ENCODE measurements around the gene SDK1.

The SDK1 gene

GRCh38 chr7:3887096-3887690 lies 586.1 kb downstream of the SDK1 start:
- DNase-seq (ENCODE audit: low spot score): no peak

DNA sequence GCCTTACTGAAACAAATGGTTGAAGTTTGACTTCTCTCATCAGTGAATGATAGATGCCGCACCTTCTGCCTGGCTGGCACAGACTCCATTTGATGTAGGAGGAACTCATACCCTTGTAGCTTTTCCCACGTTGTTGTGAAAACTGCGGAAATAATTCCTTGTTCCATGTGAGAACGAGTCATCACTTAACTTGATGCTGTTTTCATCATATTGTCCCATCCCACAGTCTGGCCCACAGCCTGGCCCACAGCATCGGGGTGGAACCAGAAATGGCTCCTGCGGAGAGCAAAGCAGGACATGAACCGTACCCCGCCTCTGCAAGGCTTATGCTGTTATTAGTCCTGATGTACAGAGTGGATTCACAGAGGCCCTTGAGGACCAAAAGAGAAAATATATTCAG lies 587.0 kb downstream of the SDK1 start:
- no peak for DNase-seq (ENCODE audit: low spot score)

DNA sequence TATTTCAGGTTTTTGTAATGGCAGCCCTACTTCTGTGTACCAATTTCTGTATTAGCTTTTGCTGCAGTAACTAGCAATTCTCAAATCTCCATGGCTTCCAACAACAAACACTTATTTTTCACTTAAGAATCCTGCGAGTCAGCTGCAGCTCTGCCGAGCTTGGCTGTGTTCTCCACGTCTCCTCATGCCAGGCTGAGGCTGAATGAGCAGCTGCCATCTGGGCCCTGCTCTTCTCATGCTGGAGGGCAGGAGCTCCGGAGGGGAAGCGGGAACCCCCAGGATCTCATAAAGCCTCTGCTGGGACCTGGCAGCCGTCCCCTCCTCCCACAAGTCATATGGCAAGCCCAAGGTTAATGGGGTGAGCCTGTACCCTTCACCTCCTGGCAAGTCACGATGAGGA lies 591.1 kb downstream of the SDK1 start:
- no peak for DNase-seq (ENCODE audit: low spot score)

GRCh38 chr7:3892686-3893085 lies 591.6 kb downstream of the SDK1 start:
- DNase-seq (ENCODE audit: low spot score): no peak

GRCh38 chr7:3893151-3893788 lies 592.2 kb downstream of the SDK1 start:
- no peak for DNase-seq (ENCODE audit: low spot score)

- DNase-seq (ENCODE audit: low spot score): no peak
Observed at GRCh38 chr7:3893789-3894153, 592.7 kb downstream of the SDK1 start.

DNA sequence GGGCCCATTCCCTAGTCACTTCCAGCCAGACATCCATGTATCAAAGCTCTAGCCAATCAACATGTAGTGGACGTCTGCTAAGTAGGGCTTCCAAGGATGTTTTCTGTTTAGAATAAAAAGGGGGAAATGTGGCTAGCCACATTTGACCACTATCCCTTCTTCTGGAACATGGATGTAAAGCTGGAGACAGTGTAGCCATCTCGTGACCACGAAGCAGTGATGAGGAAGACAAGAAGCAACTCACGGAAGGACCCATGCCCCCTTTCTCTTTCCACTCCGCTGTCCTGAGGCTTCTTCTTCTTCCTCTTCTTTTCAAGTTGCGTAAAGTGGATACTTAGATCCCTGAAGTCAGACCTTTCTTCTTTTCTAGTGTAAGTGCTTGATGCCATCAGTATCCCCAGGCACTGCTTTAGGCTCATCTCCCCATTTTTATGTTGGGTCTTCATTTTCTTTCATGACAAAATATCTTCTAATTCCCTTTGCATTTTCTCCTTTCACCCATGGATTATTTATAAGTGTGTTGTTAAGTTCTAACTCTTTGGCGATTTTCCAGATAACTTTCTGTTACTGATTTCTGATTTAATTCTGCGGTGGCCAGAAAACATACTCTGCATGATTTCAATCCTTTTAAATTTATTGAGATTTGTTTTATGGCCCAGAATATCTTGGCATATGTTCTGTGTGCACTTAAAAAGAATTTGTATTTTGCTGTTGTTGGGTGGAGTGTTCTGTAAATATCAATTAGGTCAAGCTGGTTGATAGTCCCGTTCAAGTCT lies 594.5 kb downstream of the SDK1 start:
- no peak for DNase-seq (ENCODE audit: low spot score)

GRCh38 chr7:3896169-3896765 lies 595.2 kb downstream of the SDK1 start:
- DNase-seq (ENCODE audit: low spot score): no peak

- DNase-seq (ENCODE audit: low spot score): peak; percentile 64
Observed at GRCh38 chr7:3897430-3898372, 596.6 kb downstream of the SDK1 start.

DNA sequence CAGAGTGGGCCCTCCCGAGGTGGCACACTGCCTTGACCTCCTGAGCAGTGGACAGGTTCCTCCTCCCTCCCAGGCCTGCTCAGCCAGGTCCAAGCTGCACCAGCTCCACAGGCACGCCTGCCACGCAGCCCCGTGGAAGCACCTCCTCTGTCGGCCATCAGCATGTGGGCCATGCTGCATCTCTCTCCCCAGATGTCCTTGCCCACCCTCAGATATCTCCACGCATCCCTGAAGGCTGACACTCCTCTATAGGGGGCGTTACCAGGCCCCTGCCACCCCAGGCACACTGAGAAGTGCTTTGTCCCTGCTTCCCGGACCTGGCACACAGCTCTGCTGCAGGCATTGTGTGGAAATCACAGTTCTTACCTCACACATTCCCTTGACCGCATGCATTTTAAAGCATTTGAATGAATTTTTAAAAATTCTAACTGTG lies 598.5 kb downstream of the SDK1 start:
- no peak for DNase-seq (ENCODE audit: low spot score)

- no peak for DNase-seq (ENCODE audit: low spot score)
Observed at GRCh38 chr7:3908153-3908552, 607.1 kb downstream of the SDK1 start.

- DNase-seq (ENCODE audit: low spot score): no peak
Observed at GRCh38 chr7:3909128-3909527, 608.1 kb downstream of the SDK1 start.

GRCh38 chr7:3910054-3910453 lies 609.0 kb downstream of the SDK1 start:
- DNase-seq (ENCODE audit: low spot score): no peak

- DNase-seq (ENCODE audit: low spot score): no peak
Observed at GRCh38 chr7:3911685-3912084, 610.6 kb downstream of the SDK1 start.

- no peak for DNase-seq (ENCODE audit: low spot score)
Observed at GRCh38 chr7:3912291-3912690, 611.2 kb downstream of the SDK1 start.

DNA sequence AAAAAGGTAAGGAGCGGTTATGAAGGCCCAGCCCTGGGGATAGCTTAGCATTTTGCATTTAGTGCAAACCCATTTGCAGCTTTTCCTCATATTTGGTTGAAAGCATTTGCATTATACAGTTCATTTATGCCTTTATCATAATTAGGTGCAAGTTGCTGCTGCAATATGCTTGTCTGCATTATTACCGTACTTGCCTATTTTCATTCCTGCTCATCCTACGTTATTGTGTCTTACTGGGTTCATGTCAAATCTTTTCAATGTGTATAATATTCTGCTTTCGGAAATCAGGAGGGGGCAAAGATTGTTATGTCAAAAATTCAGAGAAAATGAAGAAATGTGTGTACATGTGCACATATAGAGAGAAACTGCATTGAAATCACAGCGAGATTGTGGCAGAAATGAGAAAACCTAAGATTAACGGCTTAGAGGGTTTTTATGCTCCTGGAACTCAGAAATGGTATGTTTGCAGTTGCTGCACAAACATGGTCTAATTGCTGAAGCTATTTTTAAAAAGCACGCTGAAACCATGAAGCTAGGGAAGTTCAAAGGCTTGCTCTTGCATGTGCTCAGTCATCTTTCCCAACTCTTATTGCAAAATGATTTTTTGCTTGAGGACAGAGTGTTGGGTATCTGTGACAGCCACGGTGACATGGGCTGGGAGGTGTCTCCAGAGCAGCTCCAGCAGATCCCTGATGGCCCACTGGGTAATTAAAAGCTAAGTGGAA lies 613.2 kb downstream of the SDK1 start:
- no peak for DNase-seq (ENCODE audit: low spot score)

- DNase-seq (ENCODE audit: low spot score): no peak
Observed at GRCh38 chr7:3915337-3915878, 614.4 kb downstream of the SDK1 start.

DNA sequence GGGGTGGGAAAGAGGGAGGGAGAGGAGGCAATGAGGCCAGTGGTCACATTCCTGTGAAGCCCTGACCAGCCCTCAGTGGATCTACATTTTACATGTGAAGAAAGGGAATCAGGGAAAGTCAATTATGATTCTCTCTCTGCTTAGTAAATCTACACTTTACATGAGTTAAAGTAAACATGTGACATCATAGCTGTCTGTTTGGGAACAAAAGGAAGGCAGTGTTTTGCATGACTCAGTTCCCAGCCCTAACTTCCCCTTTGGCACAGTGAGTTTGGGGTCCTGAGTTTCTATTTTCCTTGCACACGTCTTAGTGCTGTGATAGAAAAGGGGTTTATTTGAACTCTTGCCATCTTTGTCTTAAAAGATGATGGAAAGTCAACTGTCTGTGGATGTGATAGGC lies 615.1 kb downstream of the SDK1 start:
- DNase-seq (ENCODE audit: low spot score): no peak

- no peak for DNase-seq (ENCODE audit: low spot score)
Observed at GRCh38 chr7:3917436-3917835, 616.4 kb downstream of the SDK1 start.

- no peak for DNase-seq (ENCODE audit: low spot score)
Observed at GRCh38 chr7:3918576-3918975, 617.5 kb downstream of the SDK1 start.

DNA sequence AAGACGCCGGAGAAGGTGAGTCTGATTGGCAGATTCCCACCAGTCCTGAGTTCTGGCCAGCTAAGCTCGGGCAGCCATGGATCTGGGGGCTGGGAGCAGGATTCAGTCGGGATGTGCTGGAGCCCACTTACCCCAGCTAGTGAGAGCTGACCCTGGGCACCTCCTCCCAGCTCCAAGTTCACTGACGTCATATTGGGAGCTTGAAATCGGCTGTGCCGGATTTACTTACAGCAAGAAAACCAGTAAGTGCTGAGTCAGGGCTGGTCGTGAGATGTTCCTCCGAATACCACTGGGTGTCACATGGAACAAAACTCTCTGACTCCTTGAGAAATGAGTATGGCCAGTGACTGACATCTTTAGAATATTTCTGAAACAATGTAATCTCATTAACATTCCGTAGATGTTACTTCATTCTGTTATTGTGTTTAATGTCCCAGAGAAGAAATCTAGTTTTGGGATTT lies 621.2 kb downstream of the SDK1 start:
- no peak for DNase-seq (ENCODE audit: low spot score)

All from germinal center (tissue), 1 donor.